GM12874 (cell line): ENCODE data around the gene BIRC2.

ENCODE experiments used
- TF ChIP-seq, protein P1 (sequence below): IDR thresholded peaks from 2 replicates; pipeline ENCODE4 v1.5.1; 2011; ENCODE audit warnings: low read depth, mild to moderate bottlenecking, control low read depth, low read length, moderate library complexity; ENCODE audit not compliant: insufficient read depth

The BIRC2 gene

DNA sequence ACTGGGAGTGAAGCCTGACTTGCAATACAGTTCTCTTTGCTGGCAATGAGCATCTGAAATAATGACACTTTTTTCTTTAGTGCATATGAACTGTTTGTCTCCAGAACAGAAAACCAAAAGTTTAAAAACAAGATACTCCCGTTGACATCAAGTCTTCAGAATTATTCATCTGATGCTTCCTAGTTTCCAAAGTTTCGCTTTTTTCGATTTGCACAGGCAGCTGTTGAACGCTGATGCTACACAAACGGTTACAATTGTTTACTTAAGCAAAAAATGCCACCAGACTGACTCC, 612 bp upstream of the BIRC2 start:
- TF ChIP-seq, protein P1, sequence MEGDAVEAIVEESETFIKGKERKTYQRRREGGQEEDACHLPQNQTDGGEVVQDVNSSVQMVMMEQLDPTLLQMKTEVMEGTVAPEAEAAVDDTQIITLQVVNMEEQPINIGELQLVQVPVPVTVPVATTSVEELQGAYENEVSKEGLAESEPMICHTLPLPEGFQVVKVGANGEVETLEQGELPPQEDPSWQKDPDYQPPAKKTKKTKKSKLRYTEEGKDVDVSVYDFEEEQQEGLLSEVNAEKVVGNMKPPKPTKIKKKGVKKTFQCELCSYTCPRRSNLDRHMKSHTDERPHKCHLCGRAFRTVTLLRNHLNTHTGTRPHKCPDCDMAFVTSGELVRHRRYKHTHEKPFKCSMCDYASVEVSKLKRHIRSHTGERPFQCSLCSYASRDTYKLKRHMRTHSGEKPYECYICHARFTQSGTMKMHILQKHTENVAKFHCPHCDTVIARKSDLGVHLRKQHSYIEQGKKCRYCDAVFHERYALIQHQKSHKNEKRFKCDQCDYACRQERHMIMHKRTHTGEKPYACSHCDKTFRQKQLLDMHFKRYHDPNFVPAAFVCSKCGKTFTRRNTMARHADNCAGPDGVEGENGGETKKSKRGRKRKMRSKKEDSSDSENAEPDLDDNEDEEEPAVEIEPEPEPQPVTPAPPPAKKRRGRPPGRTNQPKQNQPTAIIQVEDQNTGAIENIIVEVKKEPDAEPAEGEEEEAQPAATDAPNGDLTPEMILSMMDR, result no peak

GRCh38 chr11:102347462-102348370, 702 bp downstream of the BIRC2 start:
- TF ChIP-seq, protein P1, result no peak

DNA sequence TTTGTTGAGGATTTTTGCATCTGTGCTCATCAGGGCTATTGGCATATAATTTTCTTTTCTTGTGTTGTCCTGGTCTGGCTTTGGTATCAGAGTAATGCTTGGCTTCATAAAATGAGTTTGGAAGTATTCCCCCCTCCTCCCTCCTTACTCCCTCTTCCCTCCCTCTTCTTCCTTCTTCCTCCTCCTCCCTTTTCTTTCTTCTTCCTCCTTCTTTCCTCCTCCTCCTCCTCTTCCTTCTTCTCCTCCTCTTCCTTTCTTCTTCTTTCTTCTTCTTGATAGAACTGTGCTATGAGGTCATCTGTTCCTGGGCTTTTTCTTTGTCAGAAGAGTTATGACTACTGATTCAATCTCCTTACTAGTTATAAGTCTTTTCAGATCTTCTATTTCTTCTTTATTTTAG, 10.1 kb downstream of the BIRC2 start:
- TF ChIP-seq, protein P1, result no peak

DNA sequence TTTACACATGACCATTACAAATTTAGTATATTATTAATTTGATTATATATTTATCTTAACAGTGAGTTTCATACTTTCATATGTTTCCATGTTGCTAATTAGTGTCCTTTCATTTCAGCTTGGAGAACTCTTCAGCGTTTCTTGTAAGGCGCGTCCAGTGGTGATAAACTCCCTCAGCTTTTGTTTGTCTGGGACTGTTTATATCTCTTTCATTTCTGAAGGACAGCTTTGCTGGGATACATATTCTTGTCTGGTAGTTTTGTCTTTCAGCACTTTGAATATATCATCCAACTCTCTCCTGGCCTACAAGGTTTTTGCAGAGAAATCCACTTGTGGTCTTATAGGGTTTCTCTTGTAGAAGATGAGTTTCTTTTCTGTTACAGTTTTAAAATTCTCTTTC, 12.4 kb downstream of the BIRC2 start:
- TF ChIP-seq, protein P1, result no peak

DNA sequence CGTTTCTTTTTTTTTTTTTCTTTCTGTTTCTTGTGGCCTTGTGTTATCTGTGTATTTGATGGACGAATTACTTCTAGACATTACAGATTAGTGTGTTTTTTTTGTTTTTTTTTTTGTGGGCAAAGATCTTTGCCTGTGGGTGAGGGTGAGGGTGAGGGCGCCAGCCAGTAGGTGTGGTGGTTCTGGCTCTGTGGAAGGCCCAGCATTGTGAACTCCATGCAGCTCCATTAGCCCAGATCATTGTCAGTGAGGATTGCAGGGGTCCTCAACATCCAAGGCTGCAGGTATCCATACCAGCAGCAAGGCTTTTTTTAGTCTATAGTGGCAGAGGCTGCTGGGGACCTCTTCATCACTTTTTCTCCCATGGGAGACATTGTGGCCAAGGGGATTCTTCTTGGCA, 13.7 kb downstream of the BIRC2 start:
- TF ChIP-seq, protein P1, result no peak

DNA sequence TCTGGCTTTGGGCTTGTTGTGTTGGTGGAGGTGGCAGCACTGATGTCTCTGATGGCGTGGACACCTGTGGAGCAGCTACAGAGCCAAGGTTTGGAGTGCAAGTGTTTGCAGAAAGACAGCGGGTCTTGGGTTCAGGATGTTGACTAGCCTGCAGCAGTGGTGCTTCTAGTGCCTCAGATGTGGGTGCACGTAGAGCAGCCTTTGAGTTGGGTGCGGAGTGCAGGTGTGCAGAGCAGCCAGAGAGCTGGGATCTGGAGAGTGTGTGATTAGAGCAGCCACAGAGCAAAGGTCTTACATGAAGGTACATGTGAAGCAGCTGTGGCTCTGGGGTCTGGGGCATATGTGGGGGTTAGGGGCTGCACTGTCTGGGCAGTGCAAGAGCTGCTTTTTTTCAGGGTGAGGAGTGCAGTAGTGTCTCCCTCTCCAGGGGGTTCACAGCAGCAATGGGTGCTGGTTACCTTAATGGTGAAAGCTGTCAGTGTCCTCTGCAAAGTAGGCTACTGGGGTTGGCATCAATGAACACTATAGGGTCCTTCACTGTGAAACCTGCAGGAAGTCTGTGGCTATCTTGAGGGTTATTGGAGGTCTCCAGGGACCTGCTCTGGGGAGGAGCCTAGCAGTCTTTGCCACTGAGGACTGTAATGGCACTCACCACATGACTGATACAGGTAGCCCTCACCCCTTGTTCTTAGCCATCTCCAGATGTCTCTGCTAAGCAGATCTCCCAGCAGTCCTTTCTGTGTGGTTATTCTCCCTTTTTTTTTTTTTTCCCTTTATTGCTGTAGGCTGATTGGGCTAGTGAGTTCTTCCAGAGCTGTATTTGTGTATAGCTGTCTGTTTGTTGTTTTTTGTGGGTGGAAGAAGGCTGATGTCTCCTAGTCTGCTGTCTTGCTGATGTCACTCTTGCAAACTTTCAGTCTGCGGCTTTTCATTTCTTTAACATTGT, 14.3 kb downstream of the BIRC2 start:
- TF ChIP-seq, protein P1, result no peak

- TF ChIP-seq, protein P1, result no peak
These were observed 18.0 kb downstream of the BIRC2 start for GRCh38 chr11:102364991-102365390.
